Ishikawa (cell line): Measurements from ENCODE around the gene TNS1.

Source experiments
- CEBPB ChIP-seq: IDR thresholded peaks from 2 replicates; pipeline ENCODE4 v1.6.1; 2012
- CREB1 ChIP-seq: IDR thresholded peaks from 2 replicates; pipeline ENCODE4 v1.6.1; 2012; ENCODE audit warnings: low read depth
- EGR1 ChIP-seq: IDR thresholded peaks from 2 replicates; pipeline ENCODE4 v1.6.1; 2012
- EP300 ChIP-seq: IDR thresholded peaks from 2 replicates; pipeline ENCODE4 v1.6.1; 2012; ENCODE audit warnings: borderline replicate concordance
- FOXM1 ChIP-seq: IDR thresholded peaks from 2 replicates; pipeline ENCODE4 v1.6.1; 2012; ENCODE audit warnings: low read depth, borderline replicate concordance
- MAX ChIP-seq: IDR thresholded peaks from 2 replicates; pipeline ENCODE4 v1.6.1; 2012
- NFIC ChIP-seq: IDR thresholded peaks from 2 replicates; pipeline ENCODE4 v1.6.1; 2012
- RAD21 ChIP-seq: IDR thresholded peaks from 2 replicates; pipeline ENCODE4 v1.6.1; 2012; ENCODE audit warnings: low read depth
- TAF1 ChIP-seq: IDR thresholded peaks from 2 replicates; pipeline ENCODE4 v1.6.1; 2012; ENCODE audit warnings: low read depth, mild to moderate bottlenecking
- TCF12 ChIP-seq: IDR thresholded peaks from 2 replicates; pipeline ENCODE4 v1.6.1; 2012; ENCODE audit warnings: low read depth
- TEAD4 ChIP-seq: IDR thresholded peaks from 2 replicates; pipeline ENCODE4 v1.6.1; 2012
- YY1 ChIP-seq: IDR thresholded peaks from 2 replicates; pipeline ENCODE4 v1.6.1; 2012; ENCODE audit warnings: low read depth
- ZBTB7A ChIP-seq: IDR thresholded peaks from 2 replicates; pipeline ENCODE4 v1.6.1; 2012; ENCODE audit warnings: low read depth
- TF ChIP-seq, protein P1 (sequence below): IDR thresholded peaks from 2 replicates; pipeline ENCODE4 v1.6.1; 2012; ENCODE audit warnings: low read depth, mild to moderate bottlenecking
- TF ChIP-seq, protein P2 (sequence below): IDR thresholded peaks from 2 replicates; pipeline ENCODE4 v1.6.1; 2012

The TNS1 gene

GRCh38 chr2:217790681-217791392, 212.0 kb downstream of the TNS1 start:
- TF ChIP-seq CEBPB (no peak), EGR1 (no peak), RAD21 (no peak), ZBTB7A (no peak)

DNA sequence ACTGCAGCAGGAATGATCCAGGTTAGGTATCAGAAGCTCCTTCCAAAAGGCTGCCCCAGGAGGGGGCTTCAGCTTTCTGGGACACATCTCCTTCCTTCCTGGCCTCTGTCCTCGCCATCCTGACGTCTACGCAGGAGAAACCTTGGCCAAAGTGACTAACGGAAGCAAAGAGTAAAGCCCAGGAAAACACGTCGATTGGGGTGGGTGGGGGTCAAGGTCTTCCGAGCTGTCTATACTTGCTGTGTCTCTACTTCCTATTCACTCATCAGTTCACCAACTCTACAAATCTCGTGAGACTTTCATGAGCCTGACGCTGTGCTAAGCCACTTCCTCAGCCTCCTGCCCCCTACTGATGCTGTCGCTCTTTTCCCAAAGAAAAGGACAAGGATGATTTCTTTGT, 212.6 kb downstream of the TNS1 start:
- TF ChIP-seq CEBPB: no peak
- no peak for TF ChIP-seq TEAD4
- TF ChIP-seq ZBTB7A: no peak

GRCh38 chr2:217789736-217790181, 213.0 kb downstream of the TNS1 start:
- TF ChIP-seq YY1 (no peak), FOXM1 (no peak), RAD21 (no peak), MAX (no peak), NFIC (no peak), TCF12 (no peak), EP300 (no peak), TEAD4 (no peak), CREB1 (no peak), CEBPB (no peak)
- TF ChIP-seq, protein P1, sequence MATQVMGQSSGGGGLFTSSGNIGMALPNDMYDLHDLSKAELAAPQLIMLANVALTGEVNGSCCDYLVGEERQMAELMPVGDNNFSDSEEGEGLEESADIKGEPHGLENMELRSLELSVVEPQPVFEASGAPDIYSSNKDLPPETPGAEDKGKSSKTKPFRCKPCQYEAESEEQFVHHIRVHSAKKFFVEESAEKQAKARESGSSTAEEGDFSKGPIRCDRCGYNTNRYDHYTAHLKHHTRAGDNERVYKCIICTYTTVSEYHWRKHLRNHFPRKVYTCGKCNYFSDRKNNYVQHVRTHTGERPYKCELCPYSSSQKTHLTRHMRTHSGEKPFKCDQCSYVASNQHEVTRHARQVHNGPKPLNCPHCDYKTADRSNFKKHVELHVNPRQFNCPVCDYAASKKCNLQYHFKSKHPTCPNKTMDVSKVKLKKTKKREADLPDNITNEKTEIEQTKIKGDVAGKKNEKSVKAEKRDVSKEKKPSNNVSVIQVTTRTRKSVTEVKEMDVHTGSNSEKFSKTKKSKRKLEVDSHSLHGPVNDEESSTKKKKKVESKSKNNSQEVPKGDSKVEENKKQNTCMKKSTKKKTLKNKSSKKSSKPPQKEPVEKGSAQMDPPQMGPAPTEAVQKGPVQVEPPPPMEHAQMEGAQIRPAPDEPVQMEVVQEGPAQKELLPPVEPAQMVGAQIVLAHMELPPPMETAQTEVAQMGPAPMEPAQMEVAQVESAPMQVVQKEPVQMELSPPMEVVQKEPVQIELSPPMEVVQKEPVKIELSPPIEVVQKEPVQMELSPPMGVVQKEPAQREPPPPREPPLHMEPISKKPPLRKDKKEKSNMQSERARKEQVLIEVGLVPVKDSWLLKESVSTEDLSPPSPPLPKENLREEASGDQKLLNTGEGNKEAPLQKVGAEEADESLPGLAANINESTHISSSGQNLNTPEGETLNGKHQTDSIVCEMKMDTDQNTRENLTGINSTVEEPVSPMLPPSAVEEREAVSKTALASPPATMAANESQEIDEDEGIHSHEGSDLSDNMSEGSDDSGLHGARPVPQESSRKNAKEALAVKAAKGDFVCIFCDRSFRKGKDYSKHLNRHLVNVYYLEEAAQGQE: no peak
- TF ChIP-seq, protein P2, sequence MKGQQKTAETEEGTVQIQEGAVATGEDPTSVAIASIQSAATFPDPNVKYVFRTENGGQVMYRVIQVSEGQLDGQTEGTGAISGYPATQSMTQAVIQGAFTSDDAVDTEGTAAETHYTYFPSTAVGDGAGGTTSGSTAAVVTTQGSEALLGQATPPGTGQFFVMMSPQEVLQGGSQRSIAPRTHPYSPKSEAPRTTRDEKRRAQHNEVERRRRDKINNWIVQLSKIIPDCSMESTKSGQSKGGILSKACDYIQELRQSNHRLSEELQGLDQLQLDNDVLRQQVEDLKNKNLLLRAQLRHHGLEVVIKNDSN: no peak

DNA sequence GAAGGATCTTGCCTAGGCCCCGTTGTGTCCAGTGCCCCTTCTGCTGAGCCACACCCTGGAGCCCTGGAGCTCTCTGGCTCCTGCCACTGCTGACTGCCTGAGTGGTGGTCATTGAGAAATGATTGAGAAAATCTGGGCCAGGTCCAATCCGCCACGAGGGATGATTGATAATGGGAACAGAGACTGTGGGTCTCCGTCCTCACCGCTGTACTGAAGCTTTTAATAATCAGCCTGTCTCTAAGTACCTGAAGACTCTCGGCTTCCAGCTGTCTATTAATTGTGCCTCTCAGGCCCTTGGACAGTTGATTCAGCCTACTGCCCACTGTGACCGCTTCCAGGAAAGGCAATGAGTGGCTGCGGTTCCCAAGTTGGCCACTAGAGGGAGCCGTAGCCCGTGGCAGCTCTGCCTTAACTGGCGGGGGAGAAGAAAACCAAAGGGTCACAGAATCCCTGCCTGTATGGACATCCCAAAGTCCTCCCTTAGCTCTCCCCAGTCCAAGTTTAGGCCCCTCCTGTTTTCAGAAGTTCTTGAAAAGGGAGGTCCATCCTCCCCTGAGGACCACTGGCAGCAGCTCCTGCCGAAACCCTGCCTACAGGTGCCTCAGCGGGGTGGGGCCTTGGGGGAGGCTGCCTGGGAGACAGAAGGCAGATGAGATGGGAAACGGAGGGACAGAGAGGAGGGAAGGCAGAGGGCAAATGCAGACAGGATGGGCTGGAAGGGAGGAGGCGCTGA, 213.6 kb downstream of the TNS1 start:
- TF ChIP-seq TAF1 (no peak), RAD21 (peak; percentile 98), TEAD4 (no peak)
- TF ChIP-seq, protein P2: no peak

- TF ChIP-seq CEBPB: no peak
- no peak for TF ChIP-seq RAD21
- no peak for TF ChIP-seq FOXM1
- TF ChIP-seq TCF12: no peak
- TF ChIP-seq, protein P2: no peak
- TF ChIP-seq, protein P1: no peak
- no peak for TF ChIP-seq MAX
- TF ChIP-seq ZBTB7A: no peak
- no peak for TF ChIP-seq EGR1
- TF ChIP-seq CREB1: no peak
- no peak for TF ChIP-seq EP300
Measured at GRCh38 chr2:217788669-217789002, 214.2 kb downstream of the TNS1 start.

GRCh38 chr2:217787160-217787877, 215.5 kb downstream of the TNS1 start:
- TF ChIP-seq FOXM1 (no peak), ZBTB7A (no peak), MAX (no peak), EGR1 (no peak), YY1 (no peak), EP300 (no peak), TAF1 (no peak), TCF12 (no peak), TEAD4 (no peak), CREB1 (no peak), NFIC (no peak), RAD21 (no peak), CEBPB (no peak)
- TF ChIP-seq, protein P1: no peak
- TF ChIP-seq, protein P2: no peak
